ENCODE data around the gene CDKAL1.

Gene CDKAL1

DNA sequence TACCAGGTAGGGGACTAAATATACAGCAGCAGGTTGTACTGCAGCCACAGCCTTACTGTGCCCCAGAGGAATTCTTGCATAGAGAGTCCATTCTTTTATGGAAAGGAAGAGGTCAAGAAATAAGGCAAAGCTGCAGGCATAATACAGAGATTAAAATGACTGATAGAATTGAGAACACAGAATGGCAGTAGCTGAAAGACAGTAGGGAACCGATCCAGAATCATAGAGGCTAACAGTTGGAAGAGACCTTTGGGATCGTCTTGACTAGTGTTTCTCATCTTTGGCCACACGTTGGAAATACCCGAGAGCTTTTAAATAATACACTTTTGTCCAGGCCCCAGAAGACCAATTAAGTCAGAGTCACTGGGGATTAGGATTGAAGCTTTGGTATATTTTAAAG is 566.7 kb downstream of the CDKAL1 start:
- Histone ChIP-seq H3K27me3 (replicated peaks; ENCODE audit: control insufficient read depth, insufficient read depth, low read length) (no peaks in the 10 kb centered on the region), H3K36me3 (ENCODE audit: control insufficient read depth, insufficient read depth, low read length) (no peaks in the 10 kb centered on the region), H3K4me3 (replicated peaks; ENCODE audit: low read depth, low read length) (no peak overlapping the region)
- DNase-seq (ENCODE audit: extremely low read depth, insufficient read length), result no peak
- TF ChIP-seq, protein P1, sequence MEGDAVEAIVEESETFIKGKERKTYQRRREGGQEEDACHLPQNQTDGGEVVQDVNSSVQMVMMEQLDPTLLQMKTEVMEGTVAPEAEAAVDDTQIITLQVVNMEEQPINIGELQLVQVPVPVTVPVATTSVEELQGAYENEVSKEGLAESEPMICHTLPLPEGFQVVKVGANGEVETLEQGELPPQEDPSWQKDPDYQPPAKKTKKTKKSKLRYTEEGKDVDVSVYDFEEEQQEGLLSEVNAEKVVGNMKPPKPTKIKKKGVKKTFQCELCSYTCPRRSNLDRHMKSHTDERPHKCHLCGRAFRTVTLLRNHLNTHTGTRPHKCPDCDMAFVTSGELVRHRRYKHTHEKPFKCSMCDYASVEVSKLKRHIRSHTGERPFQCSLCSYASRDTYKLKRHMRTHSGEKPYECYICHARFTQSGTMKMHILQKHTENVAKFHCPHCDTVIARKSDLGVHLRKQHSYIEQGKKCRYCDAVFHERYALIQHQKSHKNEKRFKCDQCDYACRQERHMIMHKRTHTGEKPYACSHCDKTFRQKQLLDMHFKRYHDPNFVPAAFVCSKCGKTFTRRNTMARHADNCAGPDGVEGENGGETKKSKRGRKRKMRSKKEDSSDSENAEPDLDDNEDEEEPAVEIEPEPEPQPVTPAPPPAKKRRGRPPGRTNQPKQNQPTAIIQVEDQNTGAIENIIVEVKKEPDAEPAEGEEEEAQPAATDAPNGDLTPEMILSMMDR (IDR thresholded peaks at IDR 0.05; ENCODE audit: insufficient read depth, low read length, poor library complexity, severe bottlenecking), result no peak

DNA sequence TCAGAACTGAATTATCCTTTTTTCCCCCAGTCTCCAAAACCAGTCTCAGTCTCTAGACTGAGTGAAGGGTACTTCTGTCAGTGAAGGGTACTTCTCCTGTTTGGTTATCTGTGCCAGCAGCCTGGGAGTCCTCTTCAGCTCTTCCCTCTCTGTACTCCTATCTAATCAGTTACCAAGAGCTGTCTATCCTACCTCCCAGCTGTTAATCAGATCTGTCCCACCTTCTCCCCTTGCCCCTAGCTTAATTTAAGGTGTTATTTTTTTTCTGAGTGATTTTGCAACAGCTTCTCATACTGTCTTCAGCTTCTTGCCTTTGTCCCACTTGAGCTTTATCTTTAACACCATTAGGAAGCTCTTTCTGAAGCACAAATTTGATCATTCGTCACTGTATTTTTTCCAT is 567.4 kb downstream of the CDKAL1 start:
- Histone ChIP-seq H3K36me3 (ENCODE audit: control insufficient read depth, insufficient read depth, low read length) (no peaks in the 10 kb centered on the region), H3K4me3 (replicated peaks; ENCODE audit: low read depth, low read length) (no peak overlapping the region), H3K27me3 (replicated peaks; ENCODE audit: control insufficient read depth, insufficient read depth, low read length) (no peaks in the 10 kb centered on the region)
- DNase-seq (ENCODE audit: extremely low read depth, insufficient read length), result no peak
- TF ChIP-seq, protein P1 (IDR thresholded peaks at IDR 0.05; ENCODE audit: insufficient read depth, low read length, poor library complexity, severe bottlenecking), result no peak

- Histone ChIP-seq H3K36me3 (ENCODE audit: control insufficient read depth, insufficient read depth, low read length) (no peaks in the 10 kb centered on the region), H3K27me3 (replicated peaks; ENCODE audit: control insufficient read depth, insufficient read depth, low read length) (no peaks in the 10 kb centered on the region), H3K4me3 (replicated peaks; ENCODE audit: low read depth, low read length) (no peak overlapping the region)
- TF ChIP-seq, protein P1 (IDR thresholded peaks at IDR 0.05; ENCODE audit: insufficient read depth, low read length, poor library complexity, severe bottlenecking), result no peak
- no peak for DNase-seq (ENCODE audit: extremely low read depth, insufficient read length)
Measured at GRCh38 chr6:21102201-21102600, 567.9 kb downstream of the CDKAL1 start.

DNA sequence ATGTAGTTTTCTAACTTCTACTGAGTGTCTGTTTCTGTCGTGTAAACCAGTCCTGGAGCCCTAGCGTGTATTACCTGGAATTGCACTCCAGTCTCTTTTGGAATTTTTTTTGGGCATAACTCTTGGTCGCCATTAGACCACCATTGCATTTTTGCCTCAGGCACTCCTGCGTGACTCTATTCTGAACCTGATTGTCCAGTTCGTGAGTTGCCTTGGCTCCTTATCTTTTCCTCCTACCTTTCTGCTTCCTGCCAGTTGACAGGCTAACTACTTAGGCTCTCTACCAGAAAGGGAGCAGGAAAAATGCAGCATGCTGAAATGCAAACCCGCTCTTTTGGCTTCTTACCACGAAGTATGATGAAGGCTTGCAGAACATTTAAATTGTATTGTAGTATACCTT is 568.4 kb downstream of the CDKAL1 start:
- H3K4me3 ChIP-seq (replicated peaks; ENCODE audit: low read depth, low read length), result no peak overlapping the region
- TF ChIP-seq, protein P1 (IDR thresholded peaks at IDR 0.05; ENCODE audit: insufficient read depth, low read length, poor library complexity, severe bottlenecking), result no peak
- no peak for DNase-seq (ENCODE audit: extremely low read depth, insufficient read length)
- H3K27me3 ChIP-seq (replicated peaks; ENCODE audit: control insufficient read depth, insufficient read depth, low read length), result no peaks in the 10 kb centered on the region
- H3K36me3 ChIP-seq (ENCODE audit: control insufficient read depth, insufficient read depth, low read length), result no peaks in the 10 kb centered on the region

DNA sequence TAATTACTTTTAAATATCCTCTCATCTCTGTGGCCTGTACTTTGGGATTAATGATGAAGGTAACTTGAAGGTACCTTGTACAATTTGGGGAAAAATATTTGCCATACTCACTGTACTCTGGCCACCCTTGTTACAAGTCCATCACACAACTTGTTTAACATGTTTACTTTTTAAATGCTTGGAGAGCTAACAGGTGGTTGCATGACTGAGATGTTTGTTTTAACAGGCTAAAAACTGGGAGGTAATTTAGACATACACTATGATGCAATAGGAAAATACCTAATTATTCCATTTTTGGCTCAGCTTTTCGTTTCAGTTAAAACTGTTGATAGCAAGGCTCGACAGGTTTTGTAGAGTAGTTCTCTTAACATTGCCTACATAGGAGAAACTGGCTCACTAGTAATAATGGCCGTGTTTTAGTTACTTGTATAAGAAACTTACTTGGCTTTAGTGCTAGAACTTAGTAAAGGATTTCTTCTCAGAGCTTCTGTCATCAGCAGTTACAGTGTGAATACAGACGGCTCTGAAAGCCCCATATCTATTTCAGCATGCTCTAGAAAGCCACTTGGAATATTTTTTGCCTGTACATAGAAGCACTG is 569.5 kb downstream of the CDKAL1 start:
- TF ChIP-seq, protein P1 (IDR thresholded peaks at IDR 0.05; ENCODE audit: insufficient read depth, low read length, poor library complexity, severe bottlenecking), result no peak
- H3K27me3 ChIP-seq (replicated peaks; ENCODE audit: control insufficient read depth, insufficient read depth, low read length), result no peaks in the 10 kb centered on the region
- no peak for DNase-seq (ENCODE audit: extremely low read depth, insufficient read length)

GRCh38 chr6:21104288-21104687 is 570.0 kb downstream of the CDKAL1 start:
- TF ChIP-seq, protein P1 (IDR thresholded peaks at IDR 0.05; ENCODE audit: insufficient read depth, low read length, poor library complexity, severe bottlenecking), result no peak
- no peak for DNase-seq (ENCODE audit: extremely low read depth, insufficient read length)

More for the DNA sequence above, 569.5 kb downstream of the CDKAL1 start:
- H3K4me3 ChIP-seq (replicated peaks; ENCODE audit: low read depth, low read length), result no peak overlapping the region
- H3K36me3 ChIP-seq (ENCODE audit: control insufficient read depth, insufficient read depth, low read length), result no peaks in the 10 kb centered on the region

More at GRCh38 chr6:21104288-21104687, 570.0 kb downstream of the CDKAL1 start:
- H3K36me3 ChIP-seq (ENCODE audit: control insufficient read depth, insufficient read depth, low read length), result no peaks in the 10 kb centered on the region
- H3K4me3 ChIP-seq (replicated peaks; ENCODE audit: low read depth, low read length), result no peak overlapping the region
- H3K27me3 ChIP-seq (replicated peaks; ENCODE audit: control insufficient read depth, insufficient read depth, low read length), result no peaks in the 10 kb centered on the region
